Activated B cell treated with CpG ODN at 0.5 μM for 24 hours (primary cell): ENCODE measurements around the gene PROM1. TPM values are rescaled to one million over a fixed set of nuclear protein-coding genes. Genes with fewer than 3 reads are reported as not detected.

Experiments used
- ATAC-seq: fragments of 200-7000 bp; cut with Tn5 transposase; one replicate; pipeline ENCODE4 v1.10.0; 2021; ENCODE audit warnings: low read depth, mild to moderate bottlenecking, moderate library complexity
- CTCF ChIA-PET: fragments of 350-600 bp; sonication (Branson Sonifier 250); formaldehyde crosslinking; loops from one replicate; lab custom pipeline; 2021; ENCODE audit warnings: antibody characterized with exemption; lab: Charles Lee
- POLR2A ChIA-PET: fragments of 350-600 bp; sonication (Branson Sonifier 250); formaldehyde crosslinking; loops from one replicate; lab custom pipeline; 2021; ENCODE audit warnings: antibody characterized with exemption; lab: Charles Lee
- DNase-seq: peaks from one replicate; pipeline ENCODE4 v3.0.0; 2022
- H3K27ac Mint-ChIP-seq: one replicate; pipeline ENCODE4 v1.8.0; 2020; ENCODE audit warnings: mixed read lengths
- H3K27me3 Mint-ChIP-seq: one replicate; pipeline ENCODE4 v1.8.0; 2021; ENCODE audit warnings: mixed read lengths
- H3K36me3 Mint-ChIP-seq: one replicate; pipeline ENCODE4 v1.8.0; 2021; ENCODE audit warnings: low read depth, mixed read lengths
- H3K4me1 Mint-ChIP-seq: one replicate; pipeline ENCODE4 v1.8.0; 2021; ENCODE audit warnings: mixed read lengths
- H3K4me3 Mint-ChIP-seq: one replicate; pipeline ENCODE4 v1.8.0; 2020; ENCODE audit warnings: mild to moderate bottlenecking, mixed read lengths
- H3K9me3 Mint-ChIP-seq: one replicate; pipeline ENCODE4 v1.8.0; 2020; ENCODE audit warnings: mixed read lengths
- CTCF ChIP-seq: fragments of 200-600 bp; IDR thresholded peaks from one replicate; pipeline ENCODE4 v1.8.0; 2022; ENCODE audit warnings: antibody characterized with exemption, mild to moderate bottlenecking
- intact Hi-C: fragments of 100-400 bp; cut with micrococcal nuclease; formaldehyde crosslinking; loops from one replicate; pipeline ENCODE4 v1.15.1; 2024
- total RNA-seq: library from RNA; stranded (reverse); gene quantifications from 2 replicates; pipeline ENCODE4 v1.2.3, GENCODE V29; 2022

The PROM1 gene
- total RNA-seq, 1 donor from 2014 or later, result not detected

- CTCF ChIA-PET, result no interaction called here
- intact Hi-C loops, result no loop called here
- Mint-ChIP-seq H3K27ac (no peak overlapping the region), H3K27me3 (peaks cover 8% of the 10 kb centered on the region), H3K4me3 (no peak overlapping the region), H3K9me3 (no peaks in the 10 kb centered on the region), H3K36me3 (no peaks in the 10 kb centered on the region), H3K4me1 (no peaks in the 10 kb centered on the region)
- no peak for ATAC-seq
- DNase-seq, result no peak
- POLR2A ChIA-PET, result no interaction called here
- TF ChIP-seq CTCF, result no peak
Observed at GRCh38 chr4:16110661-16111290, 27.0 kb upstream of the PROM1 start.

- DNase-seq (no peak), ATAC-seq (no peak)
- Mint-ChIP-seq H3K27me3 (peaks cover 8% of the 10 kb centered on the region), H3K27ac (no peak overlapping the region), H3K4me3 (no peak overlapping the region), H3K9me3 (no peaks in the 10 kb centered on the region), H3K4me1 (no peaks in the 10 kb centered on the region), H3K36me3 (no peaks in the 10 kb centered on the region)
- intact Hi-C loops, result no loop called here
- POLR2A ChIA-PET, result no interaction called here
- no peak for TF ChIP-seq CTCF
- CTCF ChIA-PET, result no interaction called here
Observed at GRCh38 chr4:16110199-16110598, 26.4 kb upstream of the PROM1 start.

GRCh38 chr4:16109256-16109655, 25.4 kb upstream of the PROM1 start:
- POLR2A ChIA-PET, result no interaction called here
- H3K4me1 Mint-ChIP-seq, result no peaks in the 10 kb centered on the region
- H3K36me3 Mint-ChIP-seq, result no peaks in the 10 kb centered on the region

GRCh38 chr4:16106956-16107355, 23.1 kb upstream of the PROM1 start:
- DNase-seq, result no peak

More at GRCh38 chr4:16109256-16109655, 25.4 kb upstream of the PROM1 start:
- no peak for ATAC-seq
- no peaks in the 10 kb centered on the region for H3K9me3 Mint-ChIP-seq
- no peak overlapping the region for H3K4me3 Mint-ChIP-seq
- intact Hi-C loops, result no loop called here
- H3K27ac Mint-ChIP-seq, result no peak overlapping the region
- H3K27me3 Mint-ChIP-seq, result peaks cover 6% of the 10 kb centered on the region
- no peak for TF ChIP-seq CTCF
- DNase-seq, result no peak
- CTCF ChIA-PET, result no interaction called here

GRCh38 chr4:16104520-16104919, 20.7 kb upstream of the PROM1 start:
- Mint-ChIP-seq H3K4me1 (no peaks in the 10 kb centered on the region), H3K9me3 (no peaks in the 10 kb centered on the region), H3K36me3 (no peaks in the 10 kb centered on the region), H3K27me3 (peaks cover 3% of the 10 kb centered on the region), H3K4me3 (no peak overlapping the region), H3K27ac (no peak overlapping the region)
- intact Hi-C loops, result no loop called here
- no peak for ATAC-seq
- DNase-seq, result no peak
- CTCF ChIA-PET, result no interaction called here
- POLR2A ChIA-PET, result no interaction called here
- TF ChIP-seq CTCF, result no peak

More at GRCh38 chr4:16106956-16107355, 23.1 kb upstream of the PROM1 start:
- TF ChIP-seq CTCF, result no peak
- CTCF ChIA-PET, result no interaction called here
- H3K4me3 Mint-ChIP-seq, result no peak overlapping the region
- no peaks in the 10 kb centered on the region for H3K9me3 Mint-ChIP-seq
- no peaks in the 10 kb centered on the region for H3K4me1 Mint-ChIP-seq
- no peak for ATAC-seq
- intact Hi-C loops, result no loop called here
- POLR2A ChIA-PET, result no interaction called here
- H3K27me3 Mint-ChIP-seq, result peaks cover 3% of the 10 kb centered on the region
- no peaks in the 10 kb centered on the region for H3K36me3 Mint-ChIP-seq
- H3K27ac Mint-ChIP-seq, result no peak overlapping the region
